A673 (cell line): ENCODE measurements around the gene RAB9B. TPM values are rescaled to one million over a fixed set of nuclear protein-coding genes. Genes with fewer than 3 reads are reported as not detected.

Source experiments
- BruUV-seq: library from RNA; stranded (reverse); fragments of 400-500 nt; replicated peaks from 2 replicates; lab custom pipeline; 2021; lab: Mats Ljungman, UMichigan
- CTCF ChIA-PET: fragments of 300-600 bp; sonication (Branson Sonifier 250); formaldehyde crosslinking; loops from one replicate; lab custom pipeline; 2022; ENCODE audit warnings: antibody characterized with exemption; lab: Charles Lee
- POLR2A ChIA-PET: fragments of 300-600 bp; sonication (Branson Sonifier 250); formaldehyde crosslinking; loops from one replicate; lab custom pipeline; 2022; ENCODE audit warnings: antibody characterized with exemption; ENCODE audit not compliant: low non-redundant PET; lab: Charles Lee
- DNase-seq: peaks from one replicate; pipeline ENCODE4 v3.0.0-alpha.2; 2015; ENCODE audit warnings: low spot score
- H3K27ac ChIP-seq: fragments of 200-600 bp; sonication (generic); 2 replicates; pipeline ENCODE4 v1.5.1; 2016; ENCODE audit warnings: mixed run types, low read depth, mild to moderate bottlenecking, mixed read lengths, antibody characterized with exemption, low read length; ENCODE audit not compliant: poor library complexity, severe bottlenecking
- H3K27me3 ChIP-seq: fragments of 200-600 bp; sonication (generic); replicated peaks from 2 replicates; pipeline ENCODE4 v1.6.1; 2017; ENCODE audit warnings: mixed run types, low read depth, mild to moderate bottlenecking, mixed read lengths, antibody characterized with exemption, low read length; ENCODE audit not compliant: insufficient read depth, poor library complexity
- H3K36me3 ChIP-seq: fragments of 200-600 bp; sonication (generic); 2 replicates; pipeline ENCODE4 v1.6.1; 2016; ENCODE audit warnings: mixed run types, mild to moderate bottlenecking, mixed read lengths, antibody characterized with exemption, low read length; ENCODE audit not compliant: insufficient read depth, poor library complexity, severe bottlenecking
- H3K4me1 ChIP-seq: fragments of 200-600 bp; sonication (generic); 2 replicates; pipeline ENCODE4 v1.6.1; 2017; ENCODE audit warnings: mixed run types, mild to moderate bottlenecking, mixed read lengths, antibody characterized with exemption, low read length; ENCODE audit not compliant: insufficient read depth, poor library complexity, severe bottlenecking
- H3K4me3 ChIP-seq: fragments of 200-600 bp; sonication (generic); 2 replicates; pipeline ENCODE4 v1.5.1; 2016; ENCODE audit warnings: low read depth, mixed run types, mild to moderate bottlenecking, mixed read lengths, low read length; ENCODE audit not compliant: poor library complexity, severe bottlenecking
- H3K9me3 ChIP-seq: fragments of 200-600 bp; sonication (generic); 2 replicates; pipeline ENCODE4 v1.6.1; 2016; ENCODE audit warnings: mixed run types, low read depth, mild to moderate bottlenecking, mixed read lengths, antibody characterized with exemption, low read length; ENCODE audit not compliant: poor library complexity, severe bottlenecking
- CTCF ChIP-seq: fragments of 300-800, 200-600 bp; sonication (generic); conservative IDR thresholded peaks from 2 replicates; pipeline ENCODE4 v1.5.1; 2017; ENCODE audit warnings: low read depth, mild to moderate bottlenecking, antibody characterized with exemption, low read length, moderate library complexity, mixed read lengths
- EZH2 ChIP-seq: fragments of 200-600 bp; sonication (generic); IDR thresholded peaks from 2 replicates; pipeline ENCODE4 v1.6.1; 2017; ENCODE audit warnings: borderline replicate concordance, low read depth, mild to moderate bottlenecking, mixed read lengths, antibody characterized with exemption, low read length; ENCODE audit not compliant: poor library complexity, severe bottlenecking
- intact Hi-C: fragments of 100-400 bp; cut with micrococcal nuclease; formaldehyde crosslinking; loops from one replicate; pipeline ENCODE4 v1.10.0; 2022; ENCODE audit not compliant: unreplicated experiment
- total RNA-seq: library from RNA; stranded (reverse); gene quantifications from 2 replicates; pipeline ENCODE4 v1.2.3, GENCODE V29; 2021

Gene RAB9B
- total RNA-seq, 1 experiment from 2014 or later, result 0.67 TPM

GRCh38 chrX:103800318-103800717, 31.7 kb downstream of the RAB9B start:
- ChIA-PET CTCF (no interaction called here), POLR2A (no interaction called here)
- TF ChIP-seq EZH2, result no peak
- no peak for TF ChIP-seq CTCF
- Histone ChIP-seq H3K4me3 (no peak overlapping the region), H3K27ac (no peak overlapping the region), H3K4me1 (no peaks in the 10 kb centered on the region), H3K9me3 (no peaks in the 10 kb centered on the region), H3K36me3 (no peaks in the 10 kb centered on the region), H3K27me3 (peaks cover 23% of the 10 kb centered on the region)
- intact Hi-C loops, result no loop called here
- no peak for DNase-seq
- BruUV-seq, result no TSS peak

GRCh38 chrX:103797691-103798090, 34.4 kb downstream of the RAB9B start:
- H3K27ac ChIP-seq, result no peak overlapping the region
- intact Hi-C loops, result no loop called here
- ChIA-PET CTCF (no interaction called here), POLR2A (no interaction called here)
- no peaks in the 10 kb centered on the region for H3K9me3 ChIP-seq
- DNase-seq, result no peak
- no peaks in the 10 kb centered on the region for H3K36me3 ChIP-seq
- no TSS peak for BruUV-seq
- peaks cover 36% of the 10 kb centered on the region for H3K27me3 ChIP-seq
- no peak for TF ChIP-seq CTCF
- TF ChIP-seq EZH2, result no peak
- no peak overlapping the region for H3K4me3 ChIP-seq
- H3K4me1 ChIP-seq, result no peaks in the 10 kb centered on the region

GRCh38 chrX:103794119-103794518, 37.9 kb downstream of the RAB9B start:
- TF ChIP-seq CTCF, result no peak
- TF ChIP-seq EZH2, result no peak
- Histone ChIP-seq H3K4me1 (no peaks in the 10 kb centered on the region), H3K36me3 (no peaks in the 10 kb centered on the region), H3K4me3 (no peak overlapping the region), H3K27ac (no peak overlapping the region), H3K9me3 (no peaks in the 10 kb centered on the region), H3K27me3 (peaks cover 50% of the 10 kb centered on the region)
- CTCF ChIA-PET, result no interaction called here
- POLR2A ChIA-PET, result no interaction called here
- no TSS peak for BruUV-seq
- intact Hi-C loops, result no loop called here
- DNase-seq, result no peak
